NCI-H446 treated with DMSO at 0.1 percent for 48 hours (cell line): ENCODE measurements around the gene CEP170B.
"Not testable (repeated sequence)": the region's sequence is repeated elsewhere in the genome, so short reads cannot be mapped to it uniquely, and the experiment has no call there.

Experiments
- DNase-seq: peaks from one replicate; lab custom pipeline; 2025; lab: John Stamatoyannopoulos, UW

Gene CEP170B

DNA sequence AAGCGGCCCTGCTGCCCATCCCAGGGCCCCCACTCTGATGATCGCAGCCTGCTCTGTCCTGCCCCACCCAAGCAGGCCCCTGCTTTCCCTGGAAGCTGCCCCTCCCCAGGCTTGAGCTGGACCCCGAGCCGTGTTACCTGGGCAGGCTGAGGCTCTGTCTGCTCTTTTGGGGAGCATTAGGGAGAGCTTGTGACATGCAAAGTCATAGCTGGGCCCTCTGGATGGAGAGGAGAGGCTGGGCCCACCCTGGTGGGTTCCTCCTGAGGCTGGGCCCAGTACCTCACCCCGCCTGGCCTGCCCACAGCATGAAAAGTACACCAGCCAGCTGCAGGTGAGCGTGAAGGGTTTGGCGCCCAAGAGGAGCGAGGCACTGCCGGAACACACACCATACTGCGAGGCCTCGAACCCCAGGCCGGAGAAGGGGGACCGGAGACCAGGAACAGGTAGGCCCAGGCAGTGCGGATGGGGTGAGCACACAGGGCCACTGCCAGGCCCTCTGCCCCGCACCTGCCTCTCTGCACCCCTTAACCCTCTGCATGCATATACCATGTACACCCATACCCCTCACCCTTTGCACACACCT lies 15.0 kb downstream of the CEP170B start:
- no peak for DNase-seq

GRCh38 chr14:104880584-104881210 lies 15.6 kb downstream of the CEP170B start:
- no peak for DNase-seq

GRCh38 chr14:104881369-104881979 lies 16.4 kb downstream of the CEP170B start:
- DNase-seq = no peak

DNA sequence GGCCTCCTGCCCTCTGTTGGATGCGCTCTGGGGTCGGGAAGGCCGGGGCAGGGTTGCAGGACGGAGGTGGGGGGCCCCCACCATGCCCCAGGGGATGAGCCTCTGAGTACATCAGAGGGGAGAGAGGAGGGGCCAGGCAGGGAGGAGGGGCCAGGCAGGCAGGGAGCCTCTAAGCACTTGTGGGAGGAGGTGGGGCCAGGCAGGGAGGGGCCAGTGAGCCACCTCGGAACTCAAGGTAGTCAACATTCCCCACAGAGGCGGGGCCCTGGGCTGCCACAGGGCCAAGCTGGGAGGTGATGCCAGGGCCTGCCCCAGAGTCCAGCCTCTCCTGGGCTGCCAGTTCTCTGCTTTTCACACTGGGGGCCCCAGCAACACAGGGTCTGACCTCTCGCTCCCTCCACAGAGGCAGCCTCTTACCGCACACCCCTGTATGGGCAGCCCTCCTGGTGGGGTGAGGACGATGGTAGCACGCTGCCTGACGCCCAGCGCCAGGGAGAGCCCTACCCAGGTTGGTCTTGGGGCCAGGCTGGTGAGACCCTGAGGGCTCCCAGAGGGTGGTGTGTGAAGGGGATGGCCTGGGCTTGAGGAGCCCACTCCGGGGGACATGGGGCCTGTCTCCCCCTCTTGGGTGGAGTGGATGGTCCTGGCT lies 17.4 kb downstream of the CEP170B start:
- DNase-seq = no peak

GRCh38 chr14:104882991-104883660 lies 18.1 kb downstream of the CEP170B start:
- DNase-seq = no peak

DNA sequence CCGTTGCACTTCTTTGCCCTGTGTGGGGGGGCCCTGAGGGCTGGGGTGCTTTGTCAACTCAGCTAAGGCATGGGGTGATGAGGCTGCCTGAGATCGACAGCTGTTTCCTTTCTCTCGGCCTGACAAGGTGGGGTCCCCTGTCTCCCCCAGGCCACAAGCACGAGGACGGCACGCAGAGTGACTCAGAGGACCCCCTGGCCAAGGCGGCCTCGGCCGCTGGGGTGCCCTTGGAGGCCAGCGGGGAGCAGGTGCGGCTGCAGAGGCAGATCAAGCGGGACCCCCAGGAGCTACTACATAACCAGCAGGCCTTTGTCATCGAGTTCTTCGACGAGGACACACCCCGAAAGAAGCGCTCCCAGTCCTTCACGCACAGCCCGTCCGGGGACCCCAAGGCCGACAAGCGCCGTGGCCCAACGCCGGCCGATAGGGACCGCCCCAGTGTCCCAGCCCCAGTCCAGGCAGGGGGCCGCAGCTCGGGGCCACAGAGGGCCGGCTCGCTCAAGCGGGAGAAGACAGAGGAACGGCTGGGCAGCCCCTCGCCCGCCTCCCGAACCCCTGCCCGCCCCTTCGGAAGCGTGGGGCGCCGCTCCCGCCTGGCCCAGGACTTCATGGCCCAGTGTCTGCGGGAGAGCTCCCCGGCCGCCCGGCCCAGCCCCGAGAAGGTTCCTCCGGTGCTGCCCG lies 18.8 kb downstream of the CEP170B start:
- DNase-seq = no peak

DNA sequence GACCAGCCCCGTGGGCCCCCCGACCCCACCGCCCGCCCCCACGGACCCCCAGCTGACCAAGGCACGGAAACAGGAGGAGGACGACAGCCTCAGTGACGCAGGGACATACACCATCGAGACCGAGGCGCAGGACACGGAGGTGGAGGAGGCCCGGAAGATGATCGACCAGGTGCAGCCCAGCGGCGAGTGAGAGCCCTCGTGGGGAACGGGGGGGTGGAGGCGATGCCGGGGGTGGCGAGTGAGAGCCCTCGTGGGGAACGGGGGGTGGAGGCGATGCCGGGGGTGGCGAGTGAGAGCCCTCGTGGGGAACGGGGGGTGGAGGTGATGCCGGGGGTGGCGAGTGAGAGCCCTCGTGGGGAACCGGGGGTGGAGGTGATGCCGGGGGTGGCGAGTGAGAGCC lies 19.3 kb downstream of the CEP170B start:
- DNase-seq = not testable (repeated sequence)

GRCh38 chr14:104885031-104885972 lies 20.2 kb downstream of the CEP170B start:
- no peak for DNase-seq

- no peak for DNase-seq
These were observed 21.1 kb downstream of the CEP170B start for GRCh38 chr14:104885973-104886689.

- DNase-seq = no peak
These were observed 21.9 kb downstream of the CEP170B start for GRCh38 chr14:104886690-104887622.

DNA sequence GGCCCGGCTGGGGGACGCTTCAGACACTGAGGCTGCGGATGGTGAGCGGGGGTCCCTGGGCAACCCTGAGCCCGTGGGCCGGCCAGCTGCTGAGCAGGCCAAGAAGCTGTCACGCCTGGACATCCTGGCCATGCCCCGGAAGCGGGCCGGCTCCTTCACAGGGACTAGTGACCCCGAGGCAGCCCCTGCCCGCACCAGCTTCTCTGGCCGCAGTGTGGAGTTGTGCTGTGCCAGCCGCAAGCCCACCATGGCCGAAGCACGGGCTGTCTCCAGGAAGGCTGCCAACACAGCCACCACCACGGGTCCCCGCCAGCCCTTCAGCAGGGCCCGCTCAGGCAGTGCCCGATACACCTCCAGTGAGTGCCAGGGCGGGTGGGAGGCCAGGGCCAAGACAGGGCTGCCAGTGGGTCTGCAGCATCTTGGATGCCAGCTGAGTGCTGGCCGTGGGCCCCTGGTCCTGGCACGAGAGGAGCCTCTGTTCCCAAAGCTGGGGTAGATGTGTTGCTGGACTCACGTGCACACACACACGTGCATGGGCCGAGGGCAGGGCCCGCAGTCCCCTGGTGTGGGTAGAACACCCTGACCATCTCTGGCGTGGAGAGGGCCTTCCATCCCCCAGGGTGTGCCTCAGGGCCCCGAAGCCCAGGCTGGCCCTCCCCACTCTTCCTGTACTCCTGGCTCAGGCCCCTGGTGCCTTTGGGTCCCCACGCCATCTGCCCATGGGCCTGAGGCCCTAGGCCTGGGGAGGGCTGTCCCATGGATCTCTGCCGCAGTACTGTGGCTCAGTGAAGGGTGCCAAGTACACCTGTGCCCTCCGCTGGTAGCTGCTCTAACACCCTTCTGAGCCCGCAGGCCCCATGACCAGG lies 22.8 kb downstream of the CEP170B start:
- no peak for DNase-seq

- DNase-seq = no peak
These were observed 23.7 kb downstream of the CEP170B start for GRCh38 chr14:104888489-104889374.

GRCh38 chr14:104889375-104889757 lies 24.3 kb downstream of the CEP170B start:
- DNase-seq = no peak

- DNase-seq = not testable (repeated sequence)
These were observed 25.2 kb downstream of the CEP170B start for GRCh38 chr14:104890292-104890691.

- no peak for DNase-seq
These were observed 26.1 kb downstream of the CEP170B start for GRCh38 chr14:104891121-104891551.

- DNase-seq = no peak
These were observed 26.8 kb downstream of the CEP170B start for GRCh38 chr14:104891664-104892530.
